ENCODE data around the gene OXTR.

Gene OXTR

DNA sequence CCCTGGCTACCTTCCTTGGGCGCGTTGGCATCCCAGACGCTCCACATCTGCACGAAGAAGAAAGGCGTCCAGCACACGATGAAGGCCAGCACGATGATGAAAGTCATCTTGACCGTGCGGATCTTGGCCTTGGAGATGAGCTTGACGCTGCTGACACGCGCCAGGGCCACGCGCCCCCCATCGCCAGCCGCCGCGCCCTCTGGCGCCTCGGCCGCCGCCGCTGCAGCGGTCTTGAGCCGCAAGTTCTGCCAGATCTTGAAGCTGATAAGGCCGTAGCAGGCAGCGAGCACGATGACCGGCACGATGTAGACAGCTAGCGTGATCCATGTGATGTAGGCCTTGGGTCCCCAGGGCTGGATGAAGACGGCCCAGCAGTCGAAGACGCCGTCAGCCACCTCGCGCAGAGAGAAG lies 2.2 kb downstream of the OXTR start:
- no peak for DNase-seq

DNA sequence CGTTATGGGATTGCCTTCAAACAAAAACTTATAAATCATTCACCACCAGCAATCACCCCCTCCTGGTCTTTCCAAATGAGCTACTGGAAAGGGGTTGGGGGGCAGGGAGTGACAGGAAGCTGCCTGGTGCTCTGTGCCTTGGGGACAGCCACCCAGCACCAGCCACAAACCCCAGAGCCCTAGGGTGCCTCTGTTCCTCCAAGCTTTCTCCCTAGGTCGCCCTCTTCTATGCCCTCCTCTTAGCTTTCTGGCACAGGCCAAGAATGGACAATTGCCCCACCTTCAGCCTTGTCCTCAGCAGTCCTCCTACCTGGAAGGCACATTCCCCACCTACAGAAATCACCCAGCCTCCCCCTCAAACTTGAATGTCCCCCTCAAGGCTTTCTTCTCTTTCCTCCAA lies 3.3 kb downstream of the OXTR start:
- no peak for DNase-seq

DNA sequence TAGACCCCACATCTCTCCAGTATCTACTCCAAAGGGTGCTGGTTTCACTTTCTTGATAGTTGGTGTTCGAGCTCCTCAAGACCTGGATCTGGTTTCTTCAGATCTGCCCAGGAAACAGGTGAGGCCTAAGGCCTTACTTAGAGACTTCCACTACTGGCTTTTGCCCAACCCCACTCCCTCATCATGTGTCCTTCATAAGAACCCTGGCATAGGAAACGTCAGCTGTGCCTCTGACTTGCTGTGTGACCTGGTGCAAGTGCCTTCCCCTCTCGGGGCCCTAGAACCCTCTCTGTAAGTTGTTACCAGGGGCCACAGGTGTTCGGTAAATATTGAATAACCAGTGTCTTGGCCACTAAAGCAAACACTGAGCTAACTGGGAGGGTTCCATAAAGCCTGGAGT lies 3.9 kb downstream of the OXTR start:
- DNase-seq: no peak

DNA sequence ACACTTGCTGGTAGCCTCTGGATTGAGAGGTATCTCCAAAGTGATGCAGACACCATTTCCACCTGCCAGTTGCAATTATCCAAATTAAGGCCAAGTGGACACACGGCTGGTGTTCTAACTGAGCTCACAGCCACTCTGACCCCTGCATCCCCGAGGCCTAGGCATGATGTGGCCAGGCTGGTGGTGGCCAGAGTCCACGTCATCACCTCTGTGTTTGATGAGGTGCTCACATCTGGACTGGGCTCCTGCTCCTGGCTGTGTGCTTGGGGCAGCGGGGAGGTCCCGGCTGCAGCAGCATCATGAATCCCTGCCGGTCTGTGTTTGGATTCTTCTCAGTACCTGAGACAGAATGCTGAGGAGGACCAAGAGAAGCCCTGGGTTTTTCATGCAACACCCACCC lies 4.9 kb downstream of the OXTR start:
- DNase-seq: no peak

DNA sequence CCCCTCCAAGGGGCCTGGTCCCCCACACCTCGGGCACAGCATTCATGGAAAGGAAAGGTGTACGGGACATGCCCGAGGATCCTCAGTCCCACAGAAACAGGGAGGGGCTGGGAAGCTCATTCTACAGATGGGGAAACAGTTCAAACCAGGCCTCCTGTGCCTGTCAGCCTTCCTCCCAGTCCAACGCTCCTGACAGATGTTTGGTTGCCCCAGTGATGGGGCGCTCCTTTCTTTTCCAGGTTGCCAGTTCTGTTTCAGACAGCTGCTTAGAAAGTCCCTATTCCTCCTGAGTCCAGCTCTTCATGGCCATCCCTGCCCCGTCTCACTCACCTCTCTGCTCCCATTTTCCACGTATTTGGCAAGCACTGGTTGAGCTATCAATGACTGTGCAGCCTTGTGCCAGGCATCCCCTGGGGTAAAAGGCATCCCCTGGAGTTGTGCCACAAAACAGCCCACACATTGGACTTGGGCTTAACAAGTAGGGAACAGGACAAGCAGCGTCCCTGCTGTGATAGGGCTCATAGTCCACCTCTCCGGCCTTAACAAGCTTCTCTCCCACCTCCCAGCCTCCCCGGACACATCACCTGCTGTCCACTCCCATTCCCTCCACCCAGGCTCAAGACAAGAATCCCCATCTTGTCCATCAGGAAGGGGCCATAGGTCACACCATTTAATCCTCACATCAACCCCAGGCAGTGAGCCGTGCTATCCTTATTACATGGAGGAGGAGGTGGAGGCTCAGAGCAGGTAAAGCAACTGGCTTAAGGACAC lies 6.6 kb downstream of the OXTR start:
- no peak for DNase-seq

DNA sequence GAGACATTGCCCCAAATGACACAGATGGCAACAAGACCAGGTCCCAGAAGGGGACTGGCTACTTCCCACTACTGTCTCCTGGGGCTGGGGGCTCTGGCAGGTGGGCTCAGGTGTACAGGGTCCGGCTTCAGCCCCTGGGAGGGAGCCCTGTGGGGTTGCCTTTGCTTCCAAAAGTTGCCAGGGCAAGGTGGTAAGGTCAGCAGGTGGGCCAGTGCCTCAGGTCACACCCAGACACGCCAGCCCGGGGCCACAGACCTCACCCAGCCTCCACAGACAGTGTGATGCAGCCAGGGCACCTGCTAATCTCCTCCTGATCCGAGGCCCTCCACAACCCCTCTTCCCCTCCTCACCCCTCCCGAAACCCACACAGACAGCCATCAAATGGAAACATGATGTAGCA lies 7.5 kb downstream of the OXTR start:
- DNase-seq: no peak

DNA sequence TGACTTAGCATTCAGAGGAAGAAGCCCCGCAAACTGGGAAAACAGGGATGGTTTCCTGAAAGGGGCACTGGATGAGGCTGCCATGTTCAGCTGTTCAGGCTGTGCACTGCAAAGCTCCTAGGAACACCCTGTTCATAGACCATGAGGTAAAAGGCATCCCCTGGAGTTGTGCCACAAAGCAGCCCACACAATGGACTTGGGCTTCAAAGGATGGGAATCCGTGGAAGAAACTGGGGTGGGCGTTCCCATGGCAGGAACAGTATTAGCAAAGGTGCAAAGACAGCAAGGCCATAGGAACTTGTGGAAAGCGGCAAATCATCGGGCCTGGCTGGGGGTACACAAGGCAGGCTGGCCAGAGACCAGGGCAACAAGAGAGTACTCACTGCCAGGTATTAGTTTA lies 8.9 kb downstream of the OXTR start:
- no peak for DNase-seq

DNA sequence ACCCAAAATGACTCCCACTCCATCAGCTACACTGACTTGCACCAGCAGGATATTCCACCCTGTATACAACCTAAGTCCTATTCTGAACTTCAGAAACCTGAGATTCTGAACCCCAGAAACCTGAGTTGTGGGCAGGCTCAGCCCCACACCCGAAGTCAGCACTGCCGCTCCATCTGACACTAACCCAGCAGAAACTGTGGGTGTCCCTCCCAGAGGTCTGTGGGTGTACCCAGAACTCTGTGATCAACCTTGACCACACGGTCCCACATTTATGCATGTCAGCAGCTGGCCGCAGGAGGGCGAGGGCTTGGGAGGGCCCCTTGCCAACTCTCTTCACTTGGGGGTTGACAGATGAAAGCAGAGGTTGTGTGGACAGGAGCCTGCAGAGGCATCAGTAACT lies 9.3 kb downstream of the OXTR start:
- no peak for DNase-seq

DNA sequence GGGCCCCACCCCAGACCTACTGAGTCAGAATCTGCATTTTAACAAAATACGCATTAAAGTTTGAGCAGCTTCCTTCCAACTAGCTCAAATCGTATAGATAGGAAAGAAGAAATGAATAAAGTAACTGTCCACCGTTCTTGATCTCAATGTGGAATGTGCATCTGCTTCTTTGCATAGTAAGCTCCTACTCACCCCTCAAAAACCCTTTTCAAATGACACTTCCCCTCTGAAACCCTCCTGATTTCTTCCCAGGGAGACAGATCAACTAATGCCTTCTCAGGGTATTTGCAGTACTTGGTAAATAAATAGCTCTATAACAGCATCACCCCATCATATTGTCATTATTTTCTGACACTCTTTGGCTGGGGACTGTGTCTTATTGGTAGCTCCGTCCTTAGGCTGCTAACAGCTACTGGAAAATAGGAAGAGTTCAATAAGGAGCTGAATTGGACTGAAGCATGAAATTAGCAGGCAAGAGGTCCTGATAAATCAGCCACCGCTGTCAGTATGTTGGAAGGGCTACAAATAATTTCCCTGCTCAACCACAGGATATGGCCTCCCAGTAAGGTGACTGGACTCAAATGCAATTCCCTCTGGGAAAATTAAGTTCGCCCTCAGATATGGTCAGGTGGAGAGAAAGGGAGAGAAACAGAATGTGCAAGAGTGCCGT lies 10.2 kb downstream of the OXTR start:
- DNase-seq: no peak

DNA sequence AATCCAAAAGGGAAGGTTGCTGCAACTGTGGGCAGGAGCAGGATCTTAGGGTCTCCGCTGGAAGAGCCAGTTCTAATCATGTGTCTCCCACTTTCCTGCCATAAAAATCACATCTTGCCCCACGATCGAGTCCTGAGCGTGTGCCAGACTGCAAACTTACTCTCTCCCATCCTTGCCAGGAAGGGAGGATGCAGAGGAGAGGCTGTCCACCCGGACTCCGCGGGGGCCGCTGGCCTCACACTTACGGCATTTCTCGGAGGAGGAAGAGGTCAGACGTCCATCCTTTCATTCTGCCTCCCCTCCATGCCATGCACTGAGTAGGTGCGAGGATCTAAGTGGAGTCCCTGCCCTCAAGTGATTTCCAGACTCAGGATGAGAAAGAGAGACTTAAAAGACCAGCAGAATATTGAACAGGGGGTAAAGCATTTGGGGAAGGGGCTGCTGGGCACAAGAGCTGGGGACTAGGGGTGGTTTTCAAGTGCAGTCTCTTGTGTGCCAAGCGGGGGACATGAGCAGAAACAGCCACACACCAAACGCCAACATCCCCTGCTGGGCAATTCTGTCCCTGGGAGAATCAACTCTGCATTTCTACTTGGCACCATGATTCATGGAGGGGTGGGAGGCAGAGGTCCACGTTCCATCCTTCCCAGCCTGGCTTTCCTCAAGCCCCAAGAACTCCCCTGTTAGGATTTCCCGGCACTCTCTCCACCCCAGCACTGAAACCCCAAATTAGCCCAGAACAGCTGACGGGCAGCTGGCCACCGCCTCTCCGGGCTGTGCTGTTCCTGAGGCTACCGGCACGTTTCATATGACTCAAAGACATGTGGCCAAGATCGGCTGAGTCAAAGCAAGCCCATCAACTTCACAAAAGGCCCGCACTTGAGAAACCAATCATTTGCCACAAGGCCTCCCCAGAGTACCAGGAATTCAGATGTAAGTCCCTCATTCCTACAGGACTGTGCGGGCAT lies 11.6 kb downstream of the OXTR start:
- DNase-seq: no peak

DNA sequence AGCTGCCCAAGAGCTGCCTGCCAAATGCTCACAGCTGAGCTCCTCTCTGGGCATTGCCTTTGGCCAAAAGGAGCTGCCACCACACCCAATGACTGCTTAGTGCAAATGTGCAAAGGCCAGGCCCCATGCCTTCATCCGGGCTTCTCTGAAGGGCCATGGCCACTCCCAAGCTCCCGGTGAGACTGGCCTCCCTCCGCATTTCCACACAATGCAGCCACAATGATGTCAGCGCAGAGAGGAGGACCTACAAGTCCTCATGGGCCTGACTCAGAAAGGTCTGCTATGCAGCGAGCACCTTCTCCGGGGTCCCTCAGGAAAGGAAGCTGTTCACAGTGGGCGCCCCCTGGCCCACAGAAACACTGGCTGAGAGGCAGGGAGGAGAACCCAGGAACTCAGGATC lies 12.7 kb downstream of the OXTR start:
- DNase-seq: no peak

DNA sequence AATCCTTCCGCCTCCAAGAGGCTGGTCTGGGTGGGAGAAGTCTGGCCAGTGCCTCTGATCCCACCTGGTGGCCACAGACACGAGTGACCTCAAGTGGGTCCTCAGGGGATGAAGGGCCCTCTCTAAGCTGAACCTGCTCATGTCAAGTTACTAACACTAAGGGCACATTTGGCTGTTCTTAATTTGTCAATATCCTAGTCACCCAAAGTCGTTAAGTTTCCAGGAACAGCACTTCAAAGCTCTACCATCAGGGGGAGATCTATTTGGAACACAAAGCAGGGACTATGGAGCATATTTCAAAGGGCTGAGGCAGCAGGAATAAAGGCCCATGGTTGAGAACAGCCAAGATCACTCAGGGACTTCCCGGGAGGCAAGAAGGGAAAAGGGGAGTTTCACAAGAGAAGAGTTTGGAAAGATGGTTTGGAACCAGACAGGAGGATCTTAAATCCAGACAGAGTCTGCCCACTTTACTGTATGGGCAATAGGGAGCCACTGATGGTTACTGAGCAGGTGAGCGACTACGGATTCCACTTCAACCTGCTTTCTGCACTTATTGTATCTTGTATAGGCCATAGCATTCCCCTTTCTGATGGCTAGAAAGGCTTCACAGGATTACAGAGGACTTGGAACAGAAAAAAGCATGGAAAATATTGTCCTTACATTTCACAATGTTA lies 13.7 kb downstream of the OXTR start:
- peak; percentile 17 for DNase-seq

DNA sequence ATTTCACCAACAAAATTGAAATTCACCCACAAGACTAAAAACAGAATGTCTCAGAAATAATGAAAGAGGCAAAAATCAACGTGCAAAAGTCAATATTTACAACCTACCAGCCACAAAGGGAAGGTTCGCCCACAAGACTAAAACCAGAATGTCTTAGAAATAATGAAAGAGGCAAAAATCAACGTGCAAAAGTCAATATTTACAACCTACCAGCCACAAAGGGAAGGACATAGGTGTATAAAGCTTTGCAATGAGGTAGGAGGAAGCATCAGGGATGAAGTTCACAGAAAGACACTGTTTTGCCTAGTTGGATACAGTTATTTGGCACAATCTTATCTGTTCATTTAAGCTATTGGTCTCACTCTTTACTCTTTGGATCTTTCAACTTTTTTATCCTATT lies 14.3 kb downstream of the OXTR start:
- no peak for DNase-seq

DNA sequence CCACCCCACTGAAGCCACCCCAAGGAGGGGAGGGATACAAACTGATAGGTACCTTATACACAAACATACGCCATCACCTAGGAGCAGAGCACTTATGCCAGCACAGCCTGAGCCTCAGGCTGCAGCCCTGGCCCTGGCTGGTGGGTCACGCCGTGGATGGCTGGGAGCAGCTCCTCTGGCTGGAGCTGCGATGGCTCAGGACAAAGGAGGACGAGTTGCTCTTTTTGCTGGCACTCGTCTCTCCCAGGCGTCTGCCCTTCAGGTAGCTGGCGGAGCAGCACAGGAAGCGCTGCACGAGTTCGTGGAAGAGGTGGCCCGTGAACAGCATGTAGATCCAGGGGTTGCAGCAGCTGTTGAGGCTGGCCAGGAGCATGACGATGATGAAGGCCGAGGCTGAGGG lies 16.6 kb downstream of the OXTR start:
- no peak for DNase-seq

DNA sequence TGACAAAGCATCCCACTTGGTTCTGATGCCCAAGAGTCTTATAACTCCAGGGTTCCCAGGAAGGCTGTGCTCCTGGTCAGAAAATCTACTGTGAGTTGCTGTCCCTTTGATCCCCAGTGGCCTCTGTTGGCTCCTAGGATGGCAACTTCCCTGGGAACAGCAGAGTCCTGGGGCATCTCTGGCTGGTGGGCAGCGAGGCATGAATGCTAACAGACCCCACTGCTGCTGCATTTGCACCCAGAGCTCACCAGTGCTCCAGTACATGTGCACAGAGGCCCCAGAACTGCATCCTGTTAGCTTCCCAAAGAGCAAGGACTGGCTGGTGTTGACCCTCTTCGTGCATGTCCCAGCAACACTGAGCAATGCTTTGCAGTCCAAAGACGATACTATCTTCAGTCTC lies 20.1 kb downstream of the OXTR start:
- no peak for DNase-seq

DNA sequence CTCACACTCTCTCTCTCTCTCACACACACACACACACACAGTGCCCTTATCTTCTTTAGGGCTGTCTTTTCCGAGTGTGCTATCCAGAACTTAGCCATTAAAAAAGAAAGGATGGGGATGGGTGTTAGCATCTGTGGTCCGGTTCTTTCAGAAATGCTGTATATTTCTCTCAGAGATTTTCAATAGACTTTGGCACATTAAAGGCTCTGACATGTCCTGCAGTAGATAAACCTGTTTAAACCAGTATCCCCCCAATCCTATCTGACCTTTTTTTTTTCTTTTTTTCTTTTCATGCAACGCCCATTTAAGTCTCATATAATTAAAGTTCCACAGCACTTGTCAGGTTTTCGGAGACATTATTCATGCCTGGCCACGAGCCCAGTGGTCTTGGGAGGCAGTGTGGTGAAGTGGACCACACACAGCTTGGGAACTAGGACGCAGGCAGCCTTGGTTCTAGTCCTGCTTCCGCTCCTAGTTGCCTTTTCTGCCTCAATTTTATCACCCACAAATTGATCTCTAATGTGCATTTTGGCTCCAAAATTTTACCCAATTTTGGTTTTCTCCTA lies 22.6 kb downstream of the OXTR start:
- DNase-seq: no peak

DNA sequence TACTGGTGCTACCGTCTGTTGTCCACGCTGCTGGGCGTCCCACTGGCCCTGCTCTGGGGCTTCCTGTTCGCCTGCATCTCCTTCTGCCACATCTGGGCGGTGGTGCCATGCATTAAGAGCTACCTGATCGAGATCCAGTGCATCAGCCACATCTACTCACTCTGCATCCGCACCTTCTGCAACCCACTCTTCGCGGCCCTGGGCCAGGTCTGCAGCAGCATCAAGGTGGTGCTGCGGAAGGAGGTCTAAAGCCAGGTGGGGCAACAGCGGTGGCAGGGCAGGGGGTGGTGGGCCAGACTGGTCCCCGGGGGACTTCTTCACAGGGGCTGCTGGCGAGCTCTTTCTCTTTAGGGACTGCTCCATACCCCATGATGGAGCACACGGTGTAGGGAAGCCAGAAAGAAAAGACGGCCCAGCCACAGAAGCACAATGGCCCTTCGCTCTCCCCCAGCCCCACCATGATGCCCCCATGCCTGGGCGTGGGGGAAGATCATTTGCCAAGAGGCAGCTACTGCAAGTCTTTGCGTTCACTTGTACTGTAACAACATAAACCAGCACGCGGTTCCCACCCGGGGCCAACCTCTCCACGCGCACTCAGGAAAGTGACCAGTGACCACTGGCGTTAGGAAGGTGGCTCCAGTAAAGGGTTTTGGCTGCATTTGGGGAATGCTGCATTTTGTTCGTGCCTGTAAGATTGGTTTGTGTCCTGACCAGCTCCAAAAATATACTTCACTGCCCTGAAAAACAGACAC lies 23.6 kb downstream of the OXTR start:
- DNase-seq: no peak

DNA sequence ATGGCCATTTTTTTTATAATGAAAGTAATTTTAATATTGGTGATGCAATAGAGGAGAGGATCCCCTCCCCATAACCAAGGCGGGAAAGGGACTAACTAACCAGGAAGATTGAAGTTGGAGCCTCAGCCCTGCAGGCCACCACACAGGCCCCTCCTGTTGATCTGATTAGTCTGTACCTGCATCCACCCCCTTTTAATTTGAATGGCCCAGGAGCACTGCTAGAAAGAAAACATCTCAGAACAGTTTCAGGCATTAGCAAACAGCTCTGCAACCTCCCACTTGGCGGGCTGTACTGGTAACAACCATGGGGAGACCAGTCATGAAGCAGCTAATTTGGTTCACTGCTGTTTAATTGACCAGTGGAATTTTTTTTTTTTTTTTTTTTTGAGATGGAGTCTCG lies 25.5 kb downstream of the OXTR start:
- DNase-seq: no peak

DNA sequence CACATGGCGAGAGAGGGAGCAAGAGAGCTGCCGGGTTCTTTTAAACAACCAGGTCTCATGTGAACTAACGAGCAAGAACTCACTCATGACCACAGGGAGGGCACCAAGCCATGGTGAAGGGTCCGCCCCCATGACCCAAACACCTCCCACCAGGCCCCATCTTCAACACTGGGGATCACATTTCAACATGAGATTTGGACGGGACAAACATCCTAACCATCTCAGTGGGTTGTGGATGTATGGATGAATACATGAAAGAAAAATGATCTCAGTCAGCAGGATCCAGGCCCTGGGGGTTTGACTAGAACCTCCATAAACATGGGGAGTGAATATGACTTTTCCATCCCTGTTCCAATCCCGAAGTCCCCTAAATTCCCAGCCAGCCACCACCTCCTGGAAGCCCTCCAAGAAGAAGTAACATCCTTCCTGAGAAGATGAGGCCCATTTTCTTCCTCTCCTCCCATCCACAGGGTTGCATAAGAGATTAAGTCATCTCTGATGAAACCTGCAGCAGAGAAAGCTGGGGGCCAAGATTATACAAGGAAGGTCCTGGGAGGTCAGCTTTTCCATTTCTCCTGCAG lies 26.3 kb downstream of the OXTR start:
- DNase-seq: no peak

DNA sequence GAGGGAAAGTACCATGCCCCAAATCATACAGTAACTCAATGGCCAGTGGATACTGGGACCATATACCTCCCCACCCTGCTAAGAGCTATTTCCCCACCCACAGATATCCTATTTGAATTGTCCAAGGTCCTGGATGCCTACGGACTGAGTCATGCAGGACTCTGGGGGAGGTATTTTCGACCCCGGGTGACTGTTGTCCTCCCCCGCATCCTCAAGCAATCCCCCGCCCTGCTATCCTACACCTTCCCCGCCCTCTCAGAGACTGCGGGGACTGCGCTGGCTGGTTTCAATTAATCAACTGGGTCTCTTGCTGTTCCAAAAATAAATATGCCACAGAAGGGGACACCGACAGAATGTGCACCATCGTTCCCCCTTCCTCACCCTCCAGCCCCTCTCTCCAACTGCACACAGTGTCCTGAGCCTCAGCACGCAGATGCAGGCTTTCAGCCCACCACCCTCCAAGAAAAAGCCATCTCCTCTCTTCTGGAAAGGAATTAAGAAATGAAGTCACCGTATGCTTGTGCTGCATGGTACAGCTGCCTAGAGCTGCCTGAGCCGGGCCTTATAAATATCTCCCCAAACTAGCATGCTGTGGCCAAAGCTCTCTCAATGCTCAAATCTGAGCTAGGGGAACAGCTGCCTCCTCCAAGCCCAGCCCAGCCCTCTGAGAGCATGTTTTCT lies 27.7 kb downstream of the OXTR start:
- DNase-seq: peak; percentile 17

Data from NCI-H82 (cell line).